A673 (cell line): ENCODE results near the gene CIC. TPM values are rescaled to one million over a fixed set of nuclear protein-coding genes. Genes with fewer than 3 reads are reported as not detected.

Experiments used
- BruUV-seq: library from RNA; stranded (reverse); fragments of 400-500 nt; replicated peaks from 2 replicates; lab custom pipeline; 2021; lab: Mats Ljungman, UMichigan
- CTCF ChIA-PET: fragments of 300-600 bp; sonication (Branson Sonifier 250); formaldehyde crosslinking; loops from one replicate; lab custom pipeline; 2022; ENCODE audit warnings: antibody characterized with exemption; lab: Charles Lee
- POLR2A ChIA-PET: fragments of 300-600 bp; sonication (Branson Sonifier 250); formaldehyde crosslinking; loops from one replicate; lab custom pipeline; 2022; ENCODE audit warnings: antibody characterized with exemption; ENCODE audit not compliant: low non-redundant PET; lab: Charles Lee
- DNase-seq: peaks from one replicate; pipeline ENCODE4 v3.0.0-alpha.2; 2015; ENCODE audit warnings: low spot score
- H3K27ac ChIP-seq: fragments of 200-600 bp; sonication (generic); 2 replicates; pipeline ENCODE4 v1.5.1; 2016; ENCODE audit warnings: mixed run types, low read depth, mild to moderate bottlenecking, mixed read lengths, antibody characterized with exemption, low read length; ENCODE audit not compliant: poor library complexity, severe bottlenecking
- H3K27me3 ChIP-seq: fragments of 200-600 bp; sonication (generic); replicated peaks from 2 replicates; pipeline ENCODE4 v1.6.1; 2017; ENCODE audit warnings: mixed run types, low read depth, mild to moderate bottlenecking, mixed read lengths, antibody characterized with exemption, low read length; ENCODE audit not compliant: insufficient read depth, poor library complexity
- H3K36me3 ChIP-seq: fragments of 200-600 bp; sonication (generic); 2 replicates; pipeline ENCODE4 v1.6.1; 2016; ENCODE audit warnings: mixed run types, mild to moderate bottlenecking, mixed read lengths, antibody characterized with exemption, low read length; ENCODE audit not compliant: insufficient read depth, poor library complexity, severe bottlenecking
- H3K4me1 ChIP-seq: fragments of 200-600 bp; sonication (generic); 2 replicates; pipeline ENCODE4 v1.6.1; 2017; ENCODE audit warnings: mixed run types, mild to moderate bottlenecking, mixed read lengths, antibody characterized with exemption, low read length; ENCODE audit not compliant: insufficient read depth, poor library complexity, severe bottlenecking
- H3K4me3 ChIP-seq: fragments of 200-600 bp; sonication (generic); 2 replicates; pipeline ENCODE4 v1.5.1; 2016; ENCODE audit warnings: low read depth, mixed run types, mild to moderate bottlenecking, mixed read lengths, low read length; ENCODE audit not compliant: poor library complexity, severe bottlenecking
- H3K9me3 ChIP-seq: fragments of 200-600 bp; sonication (generic); 2 replicates; pipeline ENCODE4 v1.6.1; 2016; ENCODE audit warnings: mixed run types, low read depth, mild to moderate bottlenecking, mixed read lengths, antibody characterized with exemption, low read length; ENCODE audit not compliant: poor library complexity, severe bottlenecking
- EZH2 ChIP-seq: fragments of 200-600 bp; sonication (generic); IDR thresholded peaks from 2 replicates; pipeline ENCODE4 v1.6.1; 2017; ENCODE audit warnings: borderline replicate concordance, low read depth, mild to moderate bottlenecking, mixed read lengths, antibody characterized with exemption, low read length; ENCODE audit not compliant: poor library complexity, severe bottlenecking
- intact Hi-C: fragments of 100-400 bp; cut with micrococcal nuclease; formaldehyde crosslinking; loops from one replicate; pipeline ENCODE4 v1.10.0; 2022; ENCODE audit not compliant: unreplicated experiment
- total RNA-seq: library from RNA; stranded (reverse); gene quantifications from 2 replicates; pipeline ENCODE4 v1.2.3, GENCODE V29; 2021
- TF ChIP-seq, protein P1 (sequence below): fragments of 300-800, 200-600 bp; sonication (generic); conservative IDR thresholded peaks from 2 replicates; pipeline ENCODE4 v1.5.1; 2017; ENCODE audit warnings: low read depth, mild to moderate bottlenecking, antibody characterized with exemption, low read length, moderate library complexity, mixed read lengths

Gene CIC
- total RNA-seq, 1 experiment from 2014 or later = 80.3 TPM

DNA sequence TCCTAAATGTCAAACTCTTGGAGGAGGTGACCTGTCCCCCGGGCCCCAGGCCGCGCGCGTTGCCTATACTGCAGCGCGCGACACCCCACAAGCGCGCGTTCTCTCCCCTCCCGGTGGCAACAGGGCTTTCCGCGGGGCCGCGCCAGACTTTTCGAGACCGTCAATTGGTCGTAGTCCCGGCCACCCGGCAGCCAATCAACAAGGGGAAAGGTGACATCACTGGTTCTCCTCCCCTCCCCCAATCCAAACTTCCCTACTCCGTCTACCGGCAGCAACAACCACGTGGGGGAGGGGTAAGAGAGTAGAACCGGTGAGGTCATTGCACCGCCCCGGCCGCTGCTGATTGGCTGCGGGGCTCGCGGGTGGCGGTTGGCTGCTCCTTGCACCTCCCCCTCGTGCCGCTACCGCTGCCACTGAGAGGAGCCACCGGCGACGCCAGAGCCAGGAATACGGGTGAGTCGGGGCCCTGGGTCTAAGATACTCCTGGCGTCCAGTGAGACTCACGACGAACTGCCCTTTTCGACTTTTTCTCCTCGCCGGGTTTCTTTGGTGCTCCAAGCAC lies 829 bp upstream of the CIC start:
- CTCF ChIA-PET = no interaction called here
- H3K36me3 ChIP-seq = peaks cover 2% of the 10 kb centered on the region
- BruUV-seq = no TSS peak
- H3K27ac ChIP-seq = peak overlapping the region; percentile 99
- POLR2A ChIA-PET = no interaction called here
- TF ChIP-seq, protein P1, sequence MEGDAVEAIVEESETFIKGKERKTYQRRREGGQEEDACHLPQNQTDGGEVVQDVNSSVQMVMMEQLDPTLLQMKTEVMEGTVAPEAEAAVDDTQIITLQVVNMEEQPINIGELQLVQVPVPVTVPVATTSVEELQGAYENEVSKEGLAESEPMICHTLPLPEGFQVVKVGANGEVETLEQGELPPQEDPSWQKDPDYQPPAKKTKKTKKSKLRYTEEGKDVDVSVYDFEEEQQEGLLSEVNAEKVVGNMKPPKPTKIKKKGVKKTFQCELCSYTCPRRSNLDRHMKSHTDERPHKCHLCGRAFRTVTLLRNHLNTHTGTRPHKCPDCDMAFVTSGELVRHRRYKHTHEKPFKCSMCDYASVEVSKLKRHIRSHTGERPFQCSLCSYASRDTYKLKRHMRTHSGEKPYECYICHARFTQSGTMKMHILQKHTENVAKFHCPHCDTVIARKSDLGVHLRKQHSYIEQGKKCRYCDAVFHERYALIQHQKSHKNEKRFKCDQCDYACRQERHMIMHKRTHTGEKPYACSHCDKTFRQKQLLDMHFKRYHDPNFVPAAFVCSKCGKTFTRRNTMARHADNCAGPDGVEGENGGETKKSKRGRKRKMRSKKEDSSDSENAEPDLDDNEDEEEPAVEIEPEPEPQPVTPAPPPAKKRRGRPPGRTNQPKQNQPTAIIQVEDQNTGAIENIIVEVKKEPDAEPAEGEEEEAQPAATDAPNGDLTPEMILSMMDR = no peak
- TF ChIP-seq EZH2 = no peak
- H3K27me3 ChIP-seq = no peaks in the 10 kb centered on the region
- intact Hi-C loops = loop anchor here (2.0 kb wide), 1 partner anchor 13 kb away; the partner anchor contains the start of gene ERF
- peaks cover 18% of the 10 kb centered on the region for H3K4me1 ChIP-seq
- peak; percentile 100 for DNase-seq
- H3K4me3 ChIP-seq = peak overlapping the region; percentile 62
- H3K9me3 ChIP-seq = no peaks in the 10 kb centered on the region

DNA sequence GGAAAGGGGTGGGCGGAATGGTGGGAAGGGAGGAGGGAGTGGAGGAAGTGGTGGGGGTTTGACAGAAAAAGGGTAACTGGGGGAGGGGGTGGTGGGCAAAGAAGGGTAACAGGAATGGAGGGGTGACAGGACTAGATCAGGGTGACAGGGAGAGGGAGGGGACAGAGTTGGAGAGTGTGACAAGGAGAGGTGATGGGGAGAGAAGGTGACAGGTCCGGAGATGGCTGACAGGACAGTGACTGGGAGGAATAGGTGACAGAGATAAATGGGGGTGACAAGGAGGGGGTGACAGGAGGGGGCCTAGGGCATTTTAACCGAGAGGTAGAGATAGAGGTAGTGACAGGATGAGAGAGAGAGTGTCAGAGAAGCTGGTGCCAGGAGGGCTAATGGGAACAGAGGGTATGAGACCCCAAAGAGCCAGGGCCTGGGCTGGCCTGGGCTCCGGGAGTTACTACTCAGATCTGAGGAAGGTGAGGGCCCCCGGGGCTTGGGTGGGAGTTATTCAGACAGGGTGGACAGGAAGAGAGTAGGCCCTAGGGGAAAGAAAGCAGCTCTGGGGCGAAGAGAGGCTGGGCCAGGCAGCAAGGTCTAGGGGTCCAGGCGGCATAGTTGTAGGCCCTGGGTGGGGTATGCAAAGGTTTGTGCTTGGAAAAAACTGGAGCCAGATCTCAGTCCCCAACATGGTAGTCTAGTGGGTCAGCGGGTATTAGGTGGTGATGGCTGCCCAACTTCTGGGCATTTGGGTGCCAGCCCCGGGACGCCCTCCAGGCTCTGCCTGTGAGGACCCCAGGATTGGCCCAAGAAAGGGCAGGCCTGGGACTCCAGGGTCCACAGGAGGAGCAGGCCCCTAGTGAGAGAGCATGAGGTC lies 660 bp downstream of the CIC start:
- ChIA-PET POLR2A (no interaction called here), CTCF (interaction anchor here (1.6 kb wide), 1 partner anchor 10 kb away, joined by 12 read pairs; no protein-coding TSS in a partner anchor)
- Histone ChIP-seq H3K27me3 (no peaks in the 10 kb centered on the region), H3K9me3 (no peaks in the 10 kb centered on the region), H3K36me3 (peaks cover 8% of the 10 kb centered on the region), H3K27ac (peak overlapping the region; percentile 99), H3K4me3 (peak overlapping the region; percentile 62), H3K4me1 (peaks cover 18% of the 10 kb centered on the region)
- intact Hi-C loops = loop anchor here (2.0 kb wide), 1 partner anchor 15 kb away; the partner anchor contains the start of gene ERF
- DNase-seq = no peak
- no TSS peak for BruUV-seq
- TF ChIP-seq EZH2 = no peak
- TF ChIP-seq, protein P1 = no peak

DNA sequence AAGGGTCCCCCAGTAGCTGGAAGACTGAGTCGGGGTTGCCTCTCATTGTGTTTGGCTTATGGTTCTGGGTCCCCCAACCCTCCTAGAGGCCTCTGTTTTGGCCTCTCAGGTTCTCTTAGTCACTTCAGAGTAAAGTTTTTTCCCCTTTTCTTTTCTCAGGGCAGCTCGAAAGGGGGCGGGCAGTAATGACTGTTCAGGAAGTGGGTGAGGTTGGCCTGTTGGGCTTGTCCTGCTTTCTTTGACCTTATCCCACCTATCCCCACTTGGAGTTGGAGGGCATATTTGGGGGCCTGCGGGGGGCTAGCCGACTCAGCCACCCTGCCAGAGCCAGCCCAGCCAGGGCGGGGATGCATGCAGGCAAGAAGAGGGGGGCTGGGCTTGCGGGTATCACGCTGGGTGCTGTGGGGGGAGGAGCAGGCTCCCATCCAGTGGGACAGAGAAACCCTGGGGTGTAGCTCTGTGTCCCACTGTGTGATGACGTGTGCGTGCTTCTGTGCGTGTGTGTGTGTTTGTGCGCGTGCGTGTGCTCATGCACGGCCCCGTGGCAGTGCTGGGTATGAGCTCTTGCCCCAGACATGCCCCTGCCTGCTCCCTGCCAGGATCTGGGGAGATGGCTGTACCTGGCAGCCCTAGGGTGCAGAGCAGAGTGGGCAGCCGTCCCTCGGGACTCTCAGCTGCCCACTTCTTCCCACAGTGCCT lies 1.4 kb downstream of the CIC start:
- CTCF ChIA-PET = interaction anchor here (1.6 kb wide), 1 partner anchor 9 kb away, joined by 12 read pairs; no protein-coding TSS in a partner anchor
- intact Hi-C loops = no loop called here
- H3K4me3 ChIP-seq = peak overlapping the region; percentile 62
- H3K36me3 ChIP-seq = peaks cover 8% of the 10 kb centered on the region
- TF ChIP-seq, protein P1 = no peak
- no peak for TF ChIP-seq EZH2
- H3K27me3 ChIP-seq = no peaks in the 10 kb centered on the region
- no peaks in the 10 kb centered on the region for H3K9me3 ChIP-seq
- BruUV-seq = no TSS peak
- peak; percentile 72 for DNase-seq
- POLR2A ChIA-PET = interaction anchor here (0.6 kb wide), 1 partner anchor 10 kb away, joined by 6 read pairs; no protein-coding TSS in a partner anchor
- H3K27ac ChIP-seq = peak overlapping the region; percentile 99
- H3K4me1 ChIP-seq = peaks cover 18% of the 10 kb centered on the region
